Sigmoid colon (tissue), 4 donors: ENCODE results near the gene YJEFN3.

ENCODE experiments used
- EP300 ChIP-seq, 4 donors: sonication (generic); formaldehyde crosslinking; IDR thresholded peaks; one replicate each; pipeline ENCODE4 v1.6.1; 2017; ENCODE audit warnings: antibody characterized with exemption in 4 of 4
- POLR2A ChIP-seq, 2 donors: fragments of 450-650 bp; IDR thresholded peaks; one replicate each; pipeline ENCODE4 v1.6.1; 2016; ENCODE audit warnings: antibody characterized with exemption in 2 of 2, mild to moderate bottlenecking in 2 of 2, moderate library complexity in 2 of 2
- POLR2AphosphoS5 ChIP-seq, 4 donors: sonication (generic); formaldehyde crosslinking; IDR thresholded peaks; one replicate each; pipeline ENCODE4 v1.6.1; 2017; ENCODE audit warnings: antibody characterized with exemption in 4 of 4
- TF ChIP-seq, protein P1 (sequence below), 4 experiments: fragments of 450-650 bp in 3 of 4; fragments of 200-600 bp in 1 of 4; IDR thresholded peaks; one replicate each; pipeline ENCODE4 v1.5.1; 2016 to 2019; ENCODE audit warnings: antibody characterized with exemption in 4 of 4, mild to moderate bottlenecking in 3 of 4, moderate library complexity in 2 of 4

DNA sequence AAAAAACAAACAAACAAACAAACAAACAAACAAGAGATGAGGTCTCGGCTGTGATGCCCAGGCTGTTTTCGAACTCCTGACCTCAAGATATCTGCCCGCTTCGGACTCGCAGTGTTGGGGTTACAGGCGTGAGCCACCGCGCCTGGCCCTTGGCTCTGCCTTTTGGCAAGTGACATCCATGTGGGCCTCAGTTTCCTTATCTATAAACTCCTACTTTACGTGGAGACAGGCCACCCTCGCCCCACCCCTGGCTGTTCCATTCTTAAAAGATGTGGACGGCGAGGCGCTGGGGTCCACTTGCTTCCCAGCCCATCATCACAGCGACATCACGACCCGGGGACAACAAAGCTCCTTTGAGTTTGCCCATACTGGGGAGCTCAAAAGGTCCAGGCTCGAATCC lies 15.0 kb upstream of the YJEFN3 start:
- TF ChIP-seq POLR2AphosphoS5 (IDR thresholded peaks at IDR 0.05) (no peak), POLR2A (IDR thresholded peaks at IDR 0.05) (no peak), EP300 (IDR thresholded peaks at IDR 0.05) (no peak)
- TF ChIP-seq, protein P1, sequence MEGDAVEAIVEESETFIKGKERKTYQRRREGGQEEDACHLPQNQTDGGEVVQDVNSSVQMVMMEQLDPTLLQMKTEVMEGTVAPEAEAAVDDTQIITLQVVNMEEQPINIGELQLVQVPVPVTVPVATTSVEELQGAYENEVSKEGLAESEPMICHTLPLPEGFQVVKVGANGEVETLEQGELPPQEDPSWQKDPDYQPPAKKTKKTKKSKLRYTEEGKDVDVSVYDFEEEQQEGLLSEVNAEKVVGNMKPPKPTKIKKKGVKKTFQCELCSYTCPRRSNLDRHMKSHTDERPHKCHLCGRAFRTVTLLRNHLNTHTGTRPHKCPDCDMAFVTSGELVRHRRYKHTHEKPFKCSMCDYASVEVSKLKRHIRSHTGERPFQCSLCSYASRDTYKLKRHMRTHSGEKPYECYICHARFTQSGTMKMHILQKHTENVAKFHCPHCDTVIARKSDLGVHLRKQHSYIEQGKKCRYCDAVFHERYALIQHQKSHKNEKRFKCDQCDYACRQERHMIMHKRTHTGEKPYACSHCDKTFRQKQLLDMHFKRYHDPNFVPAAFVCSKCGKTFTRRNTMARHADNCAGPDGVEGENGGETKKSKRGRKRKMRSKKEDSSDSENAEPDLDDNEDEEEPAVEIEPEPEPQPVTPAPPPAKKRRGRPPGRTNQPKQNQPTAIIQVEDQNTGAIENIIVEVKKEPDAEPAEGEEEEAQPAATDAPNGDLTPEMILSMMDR (IDR thresholded peaks at IDR 0.05), result no peak
